HPDE6-E6E7 (cell line): Measurements from ENCODE around the gene SH3TC1.

ENCODE experiments used
- DNase-seq: peaks from one replicate; pipeline ENCODE4 v3.0.0; 2011; ENCODE audit warnings: missing footprints; ENCODE audit errors: extremely low spot score

Gene SH3TC1

GRCh38 chr4:8229331-8229975 is 30.4 kb downstream of the SH3TC1 start:
- DNase-seq, result no peak

GRCh38 chr4:8230033-8230432 is 30.9 kb downstream of the SH3TC1 start:
- DNase-seq, result no peak

GRCh38 chr4:8230891-8231290 is 31.8 kb downstream of the SH3TC1 start:
- no peak for DNase-seq

- no peak for DNase-seq
These were observed 32.5 kb downstream of the SH3TC1 start for GRCh38 chr4:8231551-8232049.

GRCh38 chr4:8232748-8233147 is 33.7 kb downstream of the SH3TC1 start:
- no peak for DNase-seq

- DNase-seq, result no peak
These were observed 34.8 kb downstream of the SH3TC1 start for GRCh38 chr4:8233672-8234484.

GRCh38 chr4:8234715-8235114 is 35.6 kb downstream of the SH3TC1 start:
- no peak for DNase-seq

- DNase-seq, result no peak
These were observed 36.1 kb downstream of the SH3TC1 start for GRCh38 chr4:8235224-8235623.

- no peak for DNase-seq
These were observed 36.6 kb downstream of the SH3TC1 start for GRCh38 chr4:8235686-8236085.

GRCh38 chr4:8236106-8236919 is 37.2 kb downstream of the SH3TC1 start:
- no peak for DNase-seq

- DNase-seq, result no peak
These were observed 37.8 kb downstream of the SH3TC1 start for GRCh38 chr4:8236920-8237195.

GRCh38 chr4:8237256-8237989 is 38.3 kb downstream of the SH3TC1 start:
- DNase-seq, result no peak

- no peak for DNase-seq
These were observed 39.0 kb downstream of the SH3TC1 start for GRCh38 chr4:8238036-8238511.

- DNase-seq, result no peak
These were observed 39.5 kb downstream of the SH3TC1 start for GRCh38 chr4:8238515-8239053.

GRCh38 chr4:8239226-8239625 is 40.1 kb downstream of the SH3TC1 start:
- DNase-seq, result no peak

GRCh38 chr4:8239661-8240060 is 40.6 kb downstream of the SH3TC1 start:
- DNase-seq, result no peak

GRCh38 chr4:8240211-8241041 is 41.3 kb downstream of the SH3TC1 start:
- DNase-seq, result no peak

GRCh38 chr4:8241211-8241779 is 42.2 kb downstream of the SH3TC1 start:
- no peak for DNase-seq

- peak; percentile 69 for DNase-seq
These were observed 43.0 kb downstream of the SH3TC1 start for GRCh38 chr4:8241895-8242696.
